Superior temporal gyrus (tissue), 1 donor: ENCODE results near the gene RFX2.
"Not testable (repeated sequence)": the region's sequence is repeated elsewhere in the genome, so short reads cannot be mapped to it uniquely, and the experiment has no call there.

Experiments
- DNase-seq: peaks from one replicate; pipeline ENCODE4 v3.0.0-alpha.2; 2016; ENCODE audit errors: extremely low spot score

The RFX2 gene

GRCh38 chr19:5971714-5972354, 138.5 kb downstream of the RFX2 start:
- no peak for DNase-seq

- DNase-seq, result no peak
Observed at GRCh38 chr19:5969476-5969875, 140.8 kb downstream of the RFX2 start.

- DNase-seq, result no peak
Observed at GRCh38 chr19:5968431-5969373, 141.6 kb downstream of the RFX2 start.

GRCh38 chr19:5967994-5968430, 142.3 kb downstream of the RFX2 start:
- peak; percentile 88 for DNase-seq

- no peak for DNase-seq
Observed at GRCh38 chr19:5967571-5967970, 142.7 kb downstream of the RFX2 start.

- DNase-seq, result no peak
Observed at GRCh38 chr19:5966941-5967340, 143.4 kb downstream of the RFX2 start.

GRCh38 chr19:5966215-5966614, 144.1 kb downstream of the RFX2 start:
- no peak for DNase-seq

- DNase-seq, result no peak
Observed at GRCh38 chr19:5964816-5965565, 145.3 kb downstream of the RFX2 start.

GRCh38 chr19:5963855-5964254, 146.4 kb downstream of the RFX2 start:
- no peak for DNase-seq

GRCh38 chr19:5963259-5963658, 147.0 kb downstream of the RFX2 start:
- not testable (repeated sequence) for DNase-seq

- no peak for DNase-seq
Observed at GRCh38 chr19:5961969-5962945, 148.0 kb downstream of the RFX2 start.

GRCh38 chr19:5961641-5961968, 148.7 kb downstream of the RFX2 start:
- DNase-seq, result not testable (repeated sequence)

- no peak for DNase-seq
Observed at GRCh38 chr19:5960005-5961001, 150.0 kb downstream of the RFX2 start.

- no peak for DNase-seq
Observed at GRCh38 chr19:5959260-5960004, 150.9 kb downstream of the RFX2 start.

GRCh38 chr19:5958851-5959122, 151.5 kb downstream of the RFX2 start:
- DNase-seq, result no peak

GRCh38 chr19:5958074-5958850, 152.0 kb downstream of the RFX2 start:
- no peak for DNase-seq

GRCh38 chr19:5957170-5957569, 153.1 kb downstream of the RFX2 start:
- DNase-seq, result no peak

GRCh38 chr19:5956728-5957127, 153.6 kb downstream of the RFX2 start:
- no peak for DNase-seq

GRCh38 chr19:5956323-5956722, 154.0 kb downstream of the RFX2 start:
- no peak for DNase-seq
